ENCODE results near the gene RAP2B.
"Not testable (repeated sequence)": the region's sequence is repeated elsewhere in the genome, so short reads cannot be mapped to it uniquely, and the experiment has no call there.

- TF ChIP-seq CTCF, POLR2A (IDR thresholded peaks at IDR 0.05): not testable (repeated sequence)
These were observed 47.8 kb upstream of the RAP2B start for GRCh38 chr3:153114270-153114669.

Data from Peyer's patch (tissue), 4 donors.